Measurements from ENCODE around the gene DNAJB14. TPM values are rescaled to one million over a fixed set of nuclear protein-coding genes. Genes with fewer than 3 reads are reported as not detected.

DNAJB14 gene
- polyA plus RNA-seq, 1 donor = 18.8 TPM

DNA sequence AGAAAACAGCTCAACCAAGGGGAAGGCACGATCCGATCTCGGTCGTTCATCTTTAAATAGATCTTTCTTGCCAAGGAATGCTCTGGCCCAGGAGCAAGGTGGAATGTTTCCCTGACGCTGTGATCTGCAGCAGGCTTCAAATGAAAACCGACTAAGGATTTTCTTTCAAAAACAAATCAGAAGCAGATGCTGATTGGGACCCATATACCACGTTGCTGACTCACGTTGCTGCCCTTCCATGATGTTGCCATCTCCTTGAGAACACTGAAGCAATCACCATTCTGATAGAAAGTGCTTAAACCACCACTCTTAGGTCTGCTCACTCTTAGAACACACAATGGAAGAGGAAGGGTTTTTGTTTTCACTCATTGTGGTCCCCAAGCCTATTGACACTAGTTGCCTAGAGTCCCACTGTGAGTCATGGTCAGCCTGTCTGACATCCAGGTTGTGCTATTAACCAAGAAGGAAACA, 78.3 kb downstream of the DNAJB14 start:
- DNase-seq (ENCODE audit: low read depth) = no peak

DNA sequence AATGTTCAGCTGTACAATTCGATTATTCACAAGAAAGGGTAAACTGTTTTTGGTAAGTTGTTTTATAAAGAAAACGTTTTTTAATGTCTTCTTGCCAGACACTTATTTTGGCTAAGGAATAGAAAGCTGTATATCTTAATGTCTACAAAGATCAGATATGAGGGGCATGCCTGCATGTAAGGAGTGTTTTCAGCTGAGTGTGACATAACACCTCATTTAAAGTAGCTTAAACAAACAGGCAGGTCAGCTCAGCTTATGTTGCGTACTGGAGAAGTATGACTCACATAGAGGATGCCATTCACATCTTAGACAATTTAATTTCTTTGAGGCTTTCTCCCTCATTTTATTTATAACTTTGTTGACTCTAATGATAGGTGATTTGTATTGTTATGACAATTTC, 82.6 kb downstream of the DNAJB14 start:
- DNase-seq (ENCODE audit: low read depth) = no peak

DNA sequence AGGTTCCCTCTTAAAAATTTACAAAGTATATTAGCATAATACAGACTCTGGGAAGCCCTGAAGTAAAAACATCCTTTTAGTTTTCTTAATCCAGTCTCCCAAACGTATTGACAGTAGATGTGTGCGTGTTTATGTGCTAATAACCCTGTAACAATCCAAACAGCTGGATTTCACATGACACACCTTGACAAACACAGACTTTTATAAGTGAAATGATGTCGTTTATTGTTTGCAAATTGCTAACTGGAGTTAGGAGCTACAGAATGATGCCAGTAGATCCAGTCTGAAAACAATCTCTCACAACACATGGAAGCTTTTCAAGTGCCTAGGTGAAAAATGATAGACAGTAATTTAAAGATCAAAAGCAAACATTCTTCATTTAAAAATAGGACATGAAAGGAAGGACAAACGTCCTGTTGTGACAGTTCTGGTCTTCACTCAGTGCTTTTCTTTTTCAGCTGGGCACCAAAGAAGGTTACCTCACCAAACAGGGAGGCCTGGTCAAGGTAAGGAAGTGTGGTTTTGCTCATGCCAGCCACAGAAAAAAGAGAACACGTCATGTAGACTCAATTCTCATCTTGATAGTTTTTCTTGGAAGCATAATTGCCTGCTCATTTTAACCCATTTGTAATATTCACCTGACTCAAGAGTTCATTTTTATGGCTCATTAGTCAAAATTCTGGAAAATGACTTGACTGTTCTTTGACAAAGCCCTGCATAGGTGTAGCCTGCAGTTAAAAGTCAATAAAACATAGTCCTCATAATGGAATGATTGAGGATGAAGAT, 85.1 kb downstream of the DNAJB14 start:
- no peak for DNase-seq (ENCODE audit: low read depth)

DNA sequence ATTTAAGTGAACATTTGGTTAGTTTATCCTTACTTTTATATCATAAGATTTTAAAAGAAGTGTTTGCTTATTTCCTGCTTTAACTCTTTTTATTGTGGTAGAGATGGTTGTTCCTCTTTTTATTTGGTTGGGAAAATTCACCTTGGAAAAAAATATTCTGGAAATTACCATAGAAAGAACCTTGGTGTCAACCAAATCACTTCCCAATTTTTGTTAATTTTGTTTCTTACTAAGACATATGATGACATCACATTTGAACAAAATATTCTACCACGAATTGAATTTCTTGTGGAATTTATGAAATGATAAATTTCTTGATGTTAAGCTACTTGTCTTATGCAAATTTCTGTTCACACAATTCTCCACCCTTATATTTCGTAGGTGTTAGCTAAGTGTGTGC, 85.9 kb downstream of the DNAJB14 start:
- no peak for DNase-seq (ENCODE audit: low read depth)

DNA sequence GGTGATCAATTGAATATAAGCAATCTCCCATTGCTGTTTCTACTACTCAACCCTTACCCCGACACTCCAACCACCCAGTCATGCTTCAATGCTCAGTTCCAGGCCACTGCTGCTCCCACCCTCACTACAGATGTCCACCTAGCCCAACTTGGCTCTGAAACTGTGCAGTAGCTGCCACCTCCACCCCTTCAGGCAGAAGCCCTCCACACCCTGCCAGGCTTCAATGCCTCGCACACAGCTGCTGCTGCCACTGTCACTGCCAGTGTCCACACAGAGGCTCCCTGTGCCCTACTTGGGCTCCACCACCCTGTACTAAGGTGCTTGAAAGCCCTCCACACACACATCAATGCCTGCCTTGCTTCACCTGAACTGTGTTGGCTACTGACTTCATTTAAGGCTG, 86.8 kb downstream of the DNAJB14 start:
- DNase-seq (ENCODE audit: low read depth) = no peak

DNA sequence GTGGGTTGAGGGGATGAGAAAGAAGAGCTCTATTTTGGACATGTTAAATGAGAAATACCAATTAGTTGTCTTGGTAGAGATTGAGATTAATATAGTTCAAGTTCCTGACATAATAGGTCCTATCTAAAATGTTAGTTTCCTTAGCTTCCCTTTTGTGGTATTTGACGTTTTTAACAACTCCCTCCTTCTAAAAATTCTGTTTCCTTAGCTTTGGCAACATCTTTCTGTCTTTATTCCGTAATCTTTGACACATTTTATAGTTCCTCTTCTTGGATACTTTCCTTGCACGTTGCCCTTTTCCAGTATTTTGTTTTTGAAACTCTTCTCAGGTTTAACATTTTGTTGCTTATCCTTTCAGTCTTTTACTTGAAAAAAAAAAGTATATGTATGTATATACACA, 89.1 kb downstream of the DNAJB14 start:
- no peak for DNase-seq (ENCODE audit: low read depth)

DNA sequence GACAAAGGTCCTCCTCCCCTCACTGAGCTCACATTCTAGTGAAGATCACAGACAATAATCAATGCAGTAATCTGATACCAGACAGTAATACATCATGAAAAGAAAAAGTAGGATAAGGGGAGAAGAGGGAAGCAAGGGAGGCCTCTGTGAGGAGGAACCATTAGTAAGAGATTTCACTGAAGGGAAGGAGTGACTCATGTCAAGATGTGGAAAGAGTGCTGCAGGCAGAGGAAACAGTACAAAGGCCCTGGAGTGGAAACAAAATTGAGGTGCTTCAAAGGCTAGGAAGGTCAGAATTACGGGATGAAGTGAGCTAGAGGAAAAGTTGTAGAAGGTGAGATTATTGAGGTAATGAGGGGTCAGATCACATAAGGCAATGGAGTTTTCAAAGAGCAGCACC, 90.3 kb downstream of the DNAJB14 start:
- no peak for DNase-seq (ENCODE audit: low read depth)

DNA sequence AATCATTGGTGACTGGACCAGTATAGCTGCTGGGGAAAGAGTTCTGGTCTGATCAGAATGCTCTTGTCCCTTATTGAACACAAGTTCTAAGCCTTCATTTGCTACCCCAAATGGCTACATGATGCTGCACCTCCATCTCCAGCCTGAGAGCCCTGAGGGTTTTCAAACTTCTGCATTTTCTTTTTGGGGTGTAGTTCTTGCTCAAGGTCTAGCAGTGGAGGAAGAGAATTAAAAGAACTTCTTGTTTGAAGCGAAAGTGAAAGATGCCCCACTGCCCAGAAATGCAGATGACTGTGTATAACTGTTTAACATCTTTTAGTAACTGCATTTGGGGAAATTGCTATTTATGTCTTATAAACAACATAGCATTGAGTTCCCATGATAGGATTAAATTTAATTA, 90.7 kb downstream of the DNAJB14 start:
- no peak for DNase-seq (ENCODE audit: low read depth)

DNA sequence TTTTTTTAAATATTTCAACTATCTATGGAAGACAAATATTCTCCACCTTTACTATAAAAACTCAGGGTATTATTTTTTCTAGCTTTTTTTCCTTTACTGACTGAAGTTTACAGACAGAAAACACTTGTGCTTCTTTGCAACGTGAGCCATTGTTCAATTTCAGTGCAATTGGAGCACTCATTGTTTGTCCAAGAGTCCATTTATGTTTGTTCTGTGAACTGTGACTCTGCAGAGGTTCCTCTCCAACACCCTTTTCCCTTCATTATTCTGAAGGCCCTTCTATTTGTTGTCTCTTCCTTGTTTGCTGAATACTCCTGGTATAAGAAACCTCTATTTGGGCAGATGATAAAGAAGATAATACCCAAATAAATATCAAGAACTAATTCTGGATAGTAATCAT, 92.4 kb downstream of the DNAJB14 start:
- DNase-seq (ENCODE audit: low read depth) = no peak

DNA sequence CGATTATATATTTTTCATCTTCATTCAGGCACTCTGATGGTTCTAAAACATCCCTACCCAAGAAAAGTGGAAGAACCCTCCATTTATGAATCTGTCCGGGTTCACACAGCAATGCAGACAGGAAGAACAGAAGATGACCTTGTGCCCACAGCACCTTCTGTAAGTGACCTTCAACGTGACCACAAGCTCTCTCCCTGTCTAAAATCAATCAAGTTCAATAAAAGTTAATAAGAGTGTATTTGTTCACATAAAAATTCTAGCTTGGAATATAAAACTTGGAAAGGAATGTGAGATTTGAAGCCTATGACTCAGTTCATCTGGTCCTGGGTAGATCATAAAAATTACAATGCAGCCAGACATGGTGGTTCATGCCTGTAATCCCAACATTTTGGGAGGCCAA, 93.2 kb downstream of the DNAJB14 start:
- DNase-seq (ENCODE audit: low read depth) = no peak

DNA sequence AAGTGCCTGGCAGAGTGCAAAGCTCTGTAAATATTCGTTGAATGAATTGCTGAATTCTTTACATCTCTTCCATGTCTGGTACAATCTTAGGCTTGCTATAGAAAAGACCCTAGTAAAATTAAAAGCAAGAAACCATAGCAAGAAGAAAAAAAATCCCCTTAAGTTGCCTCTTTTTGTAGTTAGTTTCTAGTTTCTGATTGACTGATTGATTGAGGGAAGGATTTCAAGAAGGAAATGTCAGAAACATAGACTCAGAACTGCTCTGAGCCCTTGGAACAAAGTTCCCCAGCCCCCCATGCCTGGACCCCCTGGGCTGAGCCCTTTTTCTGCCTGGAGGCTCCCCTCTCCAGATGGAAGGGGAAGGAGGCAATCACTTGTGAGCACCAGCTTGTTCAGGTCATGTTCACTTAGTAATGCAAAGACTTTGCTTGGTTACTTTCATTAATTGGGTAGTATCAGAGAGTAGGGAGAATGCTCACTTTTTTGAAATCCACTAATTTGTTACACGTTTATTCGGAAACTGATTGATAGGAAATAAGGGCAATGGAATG, 94.1 kb downstream of the DNAJB14 start:
- DNase-seq (ENCODE audit: low read depth) = no peak

DNA sequence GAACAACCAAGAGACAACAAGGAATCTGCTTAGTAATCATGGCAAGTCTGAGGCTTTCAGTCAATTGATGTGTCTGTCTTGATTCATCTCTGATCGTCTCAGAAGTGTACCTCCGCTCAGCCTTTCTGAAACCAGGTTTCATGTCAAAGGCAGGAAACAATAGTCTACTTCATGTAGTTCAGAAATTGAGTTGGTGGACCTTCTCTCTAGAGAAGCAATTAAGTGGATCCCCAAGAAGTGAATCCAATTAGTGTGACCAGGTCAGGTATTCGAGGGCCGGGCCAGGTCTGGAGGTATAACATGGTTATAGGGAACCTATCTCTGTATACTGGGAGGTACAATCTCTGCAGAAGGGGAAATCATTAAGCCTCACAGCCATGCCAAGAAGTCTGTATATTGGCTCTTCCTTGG, 97.8 kb downstream of the DNAJB14 start:
- no peak for DNase-seq (ENCODE audit: low read depth)

DNA sequence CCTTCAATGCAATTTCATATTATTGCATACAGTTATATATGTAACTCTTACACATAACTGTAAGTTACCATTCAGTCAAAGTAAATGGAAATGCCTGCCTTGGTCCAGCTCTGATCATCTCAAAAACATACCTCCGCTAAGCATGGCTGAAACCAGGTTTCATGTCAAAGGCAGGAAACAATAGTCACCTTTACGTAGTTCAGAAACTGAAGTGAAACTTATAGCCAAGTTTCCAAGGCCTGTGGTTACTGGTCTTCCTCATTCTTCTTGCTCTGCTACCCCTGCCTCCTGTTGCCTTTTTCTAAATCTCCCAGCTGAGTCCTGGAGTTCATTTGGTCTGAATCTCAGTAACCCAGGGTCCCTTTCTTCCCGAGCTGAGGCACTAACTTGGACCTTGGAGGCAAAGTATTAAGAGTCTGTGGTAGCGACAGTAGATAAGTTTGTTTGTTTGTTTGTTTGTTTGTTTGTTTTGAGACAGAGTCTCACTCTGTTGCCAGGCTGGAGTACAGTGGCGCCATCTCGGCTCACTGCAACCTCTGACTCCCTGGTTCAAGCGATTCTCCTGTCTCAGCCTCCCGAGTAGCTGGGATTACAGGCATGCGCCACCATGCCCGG, 98.9 kb downstream of the DNAJB14 start:
- DNase-seq (ENCODE audit: low read depth) = no peak

DNA sequence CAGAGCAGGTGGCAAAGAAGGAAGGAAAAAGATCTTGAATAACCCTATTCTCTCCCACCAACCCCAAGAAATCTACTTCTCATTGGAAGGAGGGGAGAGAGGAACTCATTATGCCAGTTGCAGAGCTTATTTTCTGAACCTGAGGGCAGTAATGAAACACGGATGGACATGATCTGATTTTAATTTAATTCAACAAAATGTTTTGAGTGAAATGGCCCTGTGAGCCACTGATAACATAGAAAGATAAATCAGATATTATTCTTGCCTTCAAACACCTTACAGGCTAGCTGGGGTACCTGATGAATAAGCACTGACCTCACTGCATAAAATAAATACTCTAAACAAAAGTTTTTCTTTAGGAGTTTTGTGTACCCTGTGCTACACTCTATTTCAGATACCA, 99.5 kb downstream of the DNAJB14 start:
- no peak for DNase-seq (ENCODE audit: low read depth)

Other genes with a start within 250 kb of the DNAJB14 start
- 2.3 TPM for gene DAPP1, start 129.8 kb downstream of the DNAJB14 start, polyA plus RNA-seq (ENCODE audit: insufficient read length)
- 29.6 TPM for gene LAMTOR3, start 52.2 kb downstream of the DNAJB14 start, polyA plus RNA-seq (ENCODE audit: insufficient read length)
- gene H2AZ1, start 3.7 kb upstream of the DNAJB14 start, polyA plus RNA-seq (ENCODE audit: insufficient read length) = 156 TPM
- gene DDIT4L, start 243.8 kb upstream of the DNAJB14 start, polyA plus RNA-seq (ENCODE audit: insufficient read length) = 12.5 TPM